Activated effector memory CD4-positive, alpha-beta T cell treated with anti-CD3 and anti-CD28 coated beads, Interleukin-2, amount 50 U/mL, for 16 hours (primary cell): Measurements from ENCODE around the gene DPP6.
"Not testable (repeated sequence)": the region's sequence is repeated elsewhere in the genome, so short reads cannot be mapped to it uniquely, and the experiment has no call there.

ENCODE experiments used
- DNase-seq: peaks from one replicate; pipeline ENCODE4 v3.0.0-alpha.2; 2020

The DPP6 gene

DNA sequence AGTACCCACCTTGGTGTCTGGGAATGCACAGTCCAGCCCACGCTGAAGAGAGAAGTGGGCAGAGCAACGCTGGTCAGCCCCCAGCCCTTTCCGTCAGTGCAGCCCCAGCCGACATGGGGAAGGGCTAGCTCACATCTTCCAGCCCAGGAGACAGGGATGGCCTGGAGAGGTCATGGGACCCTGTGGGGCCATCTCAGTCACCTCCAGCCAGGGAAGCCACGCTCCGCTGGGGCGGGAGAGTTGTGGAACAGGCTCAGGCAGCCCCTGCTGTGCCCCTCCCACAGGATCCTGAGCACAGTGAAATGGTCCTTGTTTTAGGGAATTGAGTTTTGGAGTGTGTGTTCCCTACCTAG is 865.6 kb downstream of the DPP6 start:
- DNase-seq: no peak

DNA sequence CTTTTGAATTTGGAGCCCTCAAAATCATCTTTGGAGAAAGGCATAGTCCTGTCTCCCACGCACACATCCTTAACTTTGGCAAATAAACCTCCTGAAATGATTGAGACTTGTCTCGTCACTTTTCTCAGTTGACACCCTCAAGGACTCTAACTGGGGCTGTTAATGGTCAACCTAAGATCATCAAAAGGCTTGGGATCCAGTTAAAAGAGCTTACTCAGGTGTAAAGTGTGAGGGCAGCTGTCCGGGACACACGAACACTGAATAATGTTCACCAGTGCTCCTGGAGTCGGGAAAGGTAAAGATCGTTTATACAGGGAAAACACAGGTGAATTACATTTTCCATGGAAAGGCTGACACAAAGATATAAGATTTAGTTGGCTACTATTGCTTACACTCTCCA is 866.1 kb downstream of the DPP6 start:
- no peak for DNase-seq

DNA sequence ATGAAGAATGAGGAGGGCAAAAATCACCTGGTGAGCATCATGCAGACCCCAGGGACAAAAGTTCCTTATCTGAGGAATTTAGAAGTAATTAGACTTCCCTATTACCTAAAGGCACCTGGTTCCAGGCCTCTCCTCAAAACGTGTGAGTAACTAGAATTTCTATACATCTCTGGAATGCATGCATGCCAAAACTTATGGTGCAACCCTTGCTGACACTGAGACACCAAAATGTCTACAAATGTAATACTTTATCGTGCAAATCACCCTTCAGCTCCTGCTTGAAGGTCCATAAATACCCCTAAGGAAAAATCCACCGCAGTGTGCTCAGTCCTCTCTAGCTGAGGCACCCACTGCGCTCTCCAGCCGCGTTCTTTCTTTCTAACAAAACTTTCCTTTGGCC is 866.5 kb downstream of the DPP6 start:
- DNase-seq: no peak

DNA sequence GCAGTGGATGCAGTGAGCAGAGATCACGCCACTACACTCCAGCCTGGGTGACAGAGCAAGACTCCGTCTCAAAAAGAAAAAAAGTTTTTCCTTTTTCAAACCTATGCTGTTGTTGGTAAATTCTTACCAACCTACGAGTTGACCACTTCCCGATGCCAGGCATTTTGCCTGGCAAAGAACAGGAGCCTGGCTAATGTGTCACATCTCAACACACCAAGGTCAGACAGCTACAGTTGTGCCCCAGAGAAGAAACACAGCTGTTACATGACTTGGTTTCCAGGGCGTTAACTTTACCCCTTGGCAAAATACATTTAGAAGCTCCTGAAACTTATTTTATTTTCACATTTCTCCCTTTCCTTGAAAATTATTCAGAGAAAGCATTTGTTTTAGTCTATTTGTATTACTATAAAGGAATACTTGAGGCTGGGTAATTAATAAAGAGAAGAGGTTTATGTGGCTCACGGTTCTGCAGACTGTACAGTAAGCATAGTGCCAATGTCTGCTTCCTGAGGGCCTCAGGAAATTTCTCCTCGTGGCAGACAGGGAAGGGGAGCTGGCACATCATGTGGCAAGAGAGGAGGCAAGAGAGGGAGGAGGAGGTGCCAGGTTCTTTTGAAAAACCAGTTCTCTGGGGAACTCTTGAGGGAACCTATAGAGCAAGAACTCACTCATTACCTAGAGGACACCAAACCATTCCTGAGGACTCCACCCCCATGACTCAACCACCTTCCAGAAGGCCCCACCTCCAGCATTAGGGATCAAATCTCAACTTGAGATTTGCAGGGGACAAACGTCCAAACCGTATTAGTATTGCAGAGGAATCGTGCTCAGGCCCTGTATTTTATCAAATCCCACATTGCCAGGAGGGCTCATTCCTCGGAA is 867.4 kb downstream of the DPP6 start:
- DNase-seq: no peak

DNA sequence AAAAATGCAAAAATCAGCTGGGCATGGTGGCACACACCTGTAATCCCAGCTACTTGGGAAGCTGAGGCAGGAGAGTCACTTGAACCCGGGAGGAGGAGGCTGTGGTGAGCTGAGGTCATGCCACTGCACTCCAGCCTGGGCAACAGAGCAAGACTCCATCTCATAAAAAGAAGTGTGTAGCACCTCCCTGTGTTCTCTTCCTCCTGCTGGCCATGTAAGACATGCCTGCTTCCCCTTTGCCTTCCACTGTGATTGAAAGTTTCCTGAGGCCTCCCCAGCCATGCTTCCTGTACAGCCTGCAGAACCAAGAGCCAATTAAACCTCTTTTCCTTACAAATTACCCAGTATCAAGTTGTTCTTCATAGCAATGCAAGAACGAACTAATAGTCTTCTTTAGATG is 870.3 kb downstream of the DPP6 start:
- not testable (repeated sequence) for DNase-seq

DNA sequence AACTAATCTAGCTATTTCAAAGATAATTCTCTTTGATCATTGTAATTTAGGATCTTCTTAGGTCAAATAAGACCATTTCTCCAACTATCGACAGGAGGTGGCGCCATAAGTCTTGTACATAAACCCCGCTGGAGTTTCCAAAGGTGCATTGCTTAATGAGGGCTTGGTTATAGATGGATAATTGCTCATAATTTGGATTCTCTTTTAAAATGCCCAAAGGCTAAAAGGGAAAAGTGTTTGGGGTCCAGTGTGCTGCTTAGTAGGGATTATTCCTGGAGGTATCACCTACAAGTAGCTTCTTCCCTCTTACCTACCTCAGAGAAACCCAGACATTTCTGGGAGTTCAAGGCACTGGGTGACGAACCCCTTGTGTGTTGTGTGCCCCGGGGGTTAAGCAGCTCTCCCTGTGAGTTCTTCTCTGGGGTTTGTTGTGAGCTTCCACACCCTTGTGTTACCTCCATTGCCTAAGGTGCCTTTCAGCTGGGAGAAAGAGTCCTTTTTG is 875.5 kb downstream of the DPP6 start:
- DNase-seq: peak; percentile 89

DNA sequence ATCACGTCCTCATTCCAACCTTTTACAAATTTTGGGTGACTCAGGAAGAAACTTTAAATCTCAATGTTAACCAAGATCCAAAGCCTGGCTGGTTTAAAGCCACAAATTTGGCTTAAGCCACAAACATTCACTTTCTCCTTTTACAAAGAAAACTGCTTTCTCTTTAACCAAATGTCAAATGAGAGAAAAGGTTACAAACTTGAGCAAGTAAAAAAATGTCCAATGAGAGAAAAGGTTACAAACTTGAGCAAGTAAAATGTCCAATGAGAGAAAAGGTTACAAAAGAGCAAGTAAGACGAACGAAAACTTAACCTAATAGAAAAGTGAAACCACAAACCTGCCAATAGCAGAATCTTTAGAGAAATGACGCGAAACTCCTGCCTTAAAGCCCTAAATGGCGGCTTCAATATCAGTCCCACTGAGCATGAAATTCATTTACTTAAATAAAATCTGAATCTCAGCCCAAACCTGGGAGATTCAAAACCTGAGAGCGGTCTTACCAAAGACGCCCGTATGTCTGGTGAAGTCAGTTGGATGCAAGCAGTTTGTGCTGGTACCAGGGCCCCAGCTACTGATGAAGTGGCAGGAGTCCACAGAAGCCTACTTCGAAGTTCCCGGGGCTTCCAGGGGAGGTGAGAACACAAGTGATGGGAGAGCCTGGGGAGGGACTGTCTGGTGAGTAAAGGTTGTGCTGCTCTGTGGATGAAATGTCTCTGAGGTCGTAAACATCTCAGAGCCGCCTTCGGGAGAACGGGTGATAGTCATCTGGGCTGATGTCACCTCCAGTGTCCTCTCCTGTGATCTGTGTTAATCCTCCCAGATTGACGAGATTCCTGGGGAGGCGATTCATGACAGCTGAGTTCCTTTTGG is 876.2 kb downstream of the DPP6 start:
- DNase-seq: peak; percentile 79

DNA sequence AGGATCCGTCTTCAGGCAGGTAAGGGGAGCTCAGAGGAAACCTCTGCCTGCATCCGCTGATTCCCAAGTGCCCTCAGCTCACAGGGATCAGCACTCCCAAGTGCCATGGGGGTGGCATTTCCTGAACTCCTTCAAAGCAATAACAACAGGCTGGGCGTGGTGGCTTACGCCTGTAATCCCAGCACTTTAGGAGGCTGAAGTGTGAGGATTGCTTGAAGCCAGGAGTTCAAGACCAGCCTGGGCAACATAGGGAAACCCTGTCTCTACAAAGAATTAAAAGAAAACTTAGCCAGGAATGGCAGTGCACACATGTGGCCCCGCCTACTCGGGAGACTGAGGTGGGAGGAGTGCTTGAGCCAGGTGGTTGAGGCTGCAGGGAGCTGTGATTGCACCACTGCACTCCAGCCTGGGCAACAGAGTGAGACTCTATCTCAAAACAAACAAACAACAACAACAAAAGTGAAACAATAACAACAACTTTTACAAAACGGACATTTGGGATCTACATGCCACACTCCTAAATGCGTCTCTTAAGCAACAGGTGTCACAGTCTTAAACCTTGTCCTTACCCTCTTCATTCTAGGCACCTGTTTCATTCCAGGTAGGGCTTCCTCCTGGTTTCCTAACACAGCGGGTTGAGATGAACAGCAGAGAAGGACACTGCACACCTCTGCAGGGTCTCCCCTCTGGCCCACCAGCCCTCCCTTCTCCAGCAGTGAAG is 877.0 kb downstream of the DPP6 start:
- DNase-seq: no peak

DNA sequence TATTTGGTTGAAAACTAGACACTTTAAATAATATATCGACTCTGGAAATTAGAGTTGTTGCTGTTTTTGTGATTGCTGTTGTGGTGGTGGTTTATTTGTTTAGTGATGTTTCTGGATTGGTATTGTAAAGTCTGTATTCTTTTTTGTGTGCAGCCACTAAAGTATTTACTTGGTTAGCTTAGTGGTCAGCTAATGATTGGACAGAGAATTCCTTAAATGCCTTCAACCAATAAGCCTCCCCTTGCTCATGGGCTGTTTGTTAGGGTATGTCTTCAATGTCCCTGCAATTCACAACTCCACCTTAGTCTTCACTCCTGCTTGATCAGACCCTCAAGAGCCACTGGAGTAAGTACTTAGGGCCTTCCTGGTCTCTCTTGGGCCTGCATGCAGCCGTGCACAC is 879.7 kb downstream of the DPP6 start:
- no peak for DNase-seq

DNA sequence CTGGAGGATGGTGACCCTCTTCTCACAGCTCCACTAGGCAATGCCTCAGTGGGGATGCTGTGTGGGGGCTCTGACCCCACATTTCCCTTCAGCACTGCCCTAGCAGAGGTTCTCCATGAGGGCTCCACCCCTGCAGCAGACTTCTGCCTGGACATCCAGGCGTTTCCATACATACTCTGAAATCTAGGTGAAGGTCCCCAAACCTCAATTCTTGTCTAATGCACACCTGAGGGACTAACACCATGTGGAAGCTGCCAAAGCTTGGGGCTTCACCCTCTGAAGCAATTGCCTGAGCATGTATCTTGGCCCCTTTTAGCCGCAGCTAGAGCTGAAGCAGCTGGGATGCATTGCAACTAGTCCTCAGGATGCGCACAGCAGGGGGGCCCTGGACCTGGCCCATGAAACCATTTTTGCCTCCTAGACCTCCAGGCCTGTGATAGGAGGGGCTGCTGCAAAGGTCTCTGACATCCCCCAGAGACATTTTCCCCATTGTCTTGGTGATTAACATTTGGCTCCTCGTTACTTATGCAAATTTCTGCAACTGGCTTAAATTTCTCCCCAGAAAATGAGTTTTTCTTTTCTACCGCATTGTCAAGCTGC is 882.3 kb downstream of the DPP6 start:
- not testable (repeated sequence) for DNase-seq

DNA sequence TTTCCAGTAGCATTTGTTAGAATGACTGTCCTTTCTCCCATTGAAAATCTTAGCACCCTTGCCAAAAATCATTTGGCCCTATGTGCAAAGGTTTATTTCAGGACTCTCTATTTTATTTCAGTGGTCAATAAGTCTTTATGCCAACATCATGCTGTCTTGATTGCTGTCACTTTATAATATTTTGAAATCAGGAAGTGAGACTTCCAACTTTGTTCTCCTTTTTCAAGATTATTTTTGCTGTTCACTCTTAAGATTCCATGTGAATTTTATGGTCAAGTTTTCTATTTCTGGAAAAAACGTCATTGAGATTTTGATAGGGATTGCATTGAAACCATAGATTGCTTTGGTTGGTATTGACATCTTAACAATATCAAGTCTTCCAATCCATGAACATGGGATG is 885.6 kb downstream of the DPP6 start:
- DNase-seq: no peak

DNA sequence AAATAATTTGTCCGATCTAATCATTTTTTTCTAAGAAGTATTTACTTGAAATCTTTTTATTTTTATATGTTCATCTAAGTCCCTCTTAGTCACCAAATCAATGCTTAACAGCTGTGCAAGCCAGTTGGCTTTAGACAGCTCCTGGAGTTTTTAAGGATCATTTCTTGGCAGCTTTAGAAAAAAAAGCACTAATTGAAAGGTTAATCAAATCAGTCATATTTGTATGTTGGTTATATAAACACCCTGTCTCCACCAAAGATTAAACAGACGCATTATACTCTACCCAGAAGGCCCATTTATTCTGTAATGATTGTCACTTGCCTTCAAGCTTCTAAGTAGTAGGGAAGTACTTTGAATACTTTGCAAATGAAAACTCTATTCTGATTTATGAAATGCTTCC is 890.5 kb downstream of the DPP6 start:
- no peak for DNase-seq
